ENCODE data around the gene ABHD12B.

DNA sequence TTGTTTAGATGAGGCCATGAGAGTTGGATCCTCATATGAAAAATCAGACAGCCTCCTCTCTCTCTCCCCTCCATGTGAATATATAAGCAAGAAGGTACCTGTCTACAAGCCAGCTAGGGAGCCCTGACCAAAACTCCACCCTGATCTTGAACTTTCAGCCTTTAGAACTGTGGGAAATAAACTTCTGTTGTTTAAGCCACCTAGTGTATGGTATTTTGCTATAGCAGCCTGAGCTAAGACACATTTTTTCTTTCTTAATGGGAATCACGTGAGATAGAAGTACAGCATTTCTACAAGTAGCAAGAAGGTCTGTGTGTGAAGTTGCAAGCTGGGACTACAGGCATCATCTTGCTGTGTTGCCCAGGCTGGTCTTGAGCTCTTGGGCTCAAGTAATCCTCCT, 16.3 kb upstream of the ABHD12B start:
- TF ChIP-seq, protein P1, sequence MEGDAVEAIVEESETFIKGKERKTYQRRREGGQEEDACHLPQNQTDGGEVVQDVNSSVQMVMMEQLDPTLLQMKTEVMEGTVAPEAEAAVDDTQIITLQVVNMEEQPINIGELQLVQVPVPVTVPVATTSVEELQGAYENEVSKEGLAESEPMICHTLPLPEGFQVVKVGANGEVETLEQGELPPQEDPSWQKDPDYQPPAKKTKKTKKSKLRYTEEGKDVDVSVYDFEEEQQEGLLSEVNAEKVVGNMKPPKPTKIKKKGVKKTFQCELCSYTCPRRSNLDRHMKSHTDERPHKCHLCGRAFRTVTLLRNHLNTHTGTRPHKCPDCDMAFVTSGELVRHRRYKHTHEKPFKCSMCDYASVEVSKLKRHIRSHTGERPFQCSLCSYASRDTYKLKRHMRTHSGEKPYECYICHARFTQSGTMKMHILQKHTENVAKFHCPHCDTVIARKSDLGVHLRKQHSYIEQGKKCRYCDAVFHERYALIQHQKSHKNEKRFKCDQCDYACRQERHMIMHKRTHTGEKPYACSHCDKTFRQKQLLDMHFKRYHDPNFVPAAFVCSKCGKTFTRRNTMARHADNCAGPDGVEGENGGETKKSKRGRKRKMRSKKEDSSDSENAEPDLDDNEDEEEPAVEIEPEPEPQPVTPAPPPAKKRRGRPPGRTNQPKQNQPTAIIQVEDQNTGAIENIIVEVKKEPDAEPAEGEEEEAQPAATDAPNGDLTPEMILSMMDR (IDR thresholded peaks at IDR 0.05; ENCODE audit: low read depth, low read length) = no peak
- TF ChIP-seq MYC (IDR thresholded peaks at IDR 0.05; ENCODE audit: low read depth, low read length) = no peak
